SK-N-SH (cell line): ENCODE data around the gene CFAP251. TPM values are rescaled to one million over a fixed set of nuclear protein-coding genes. Genes with fewer than 3 reads are reported as not detected.

Experiments used
- CHD2 ChIP-seq: fragments of 150-350 bp; IDR thresholded peaks from 2 replicates; pipeline ENCODE4 v1.6.1; 2018; ENCODE audit warnings: low read length; ENCODE audit not compliant: partially characterized antibody
- EP300 ChIP-seq, 2 experiments: IDR thresholded peaks; 2 replicates each; pipeline versions ENCODE4 v1.4.0 to v1.6.1; 2012; ENCODE audit warnings: borderline replicate concordance in 1 of 2, low read depth in 1 of 2, low read length in 1 of 2
- EZH2phosphoT487 ChIP-seq: fragments of 200-600 bp; sonication (generic); IDR thresholded peaks from 2 replicates; pipeline ENCODE4 v1.6.1; 2017; ENCODE audit warnings: low read depth, mixed run types, mild to moderate bottlenecking, antibody characterized with exemption, moderate library complexity, borderline replicate concordance
- FOSL2 ChIP-seq: IDR thresholded peaks from 2 replicates; pipeline ENCODE4 v1.4.0; 2012; ENCODE audit warnings: low read depth, mild to moderate bottlenecking, moderate library complexity, borderline replicate concordance
- FOXJ3 ChIP-seq: sonication (generic); formaldehyde crosslinking; IDR thresholded peaks from 2 replicates; pipeline ENCODE4 v1.5.1; 2020; ENCODE audit warnings: mild to moderate bottlenecking, missing genetic modification reagents
- JUND ChIP-seq: IDR thresholded peaks from 2 replicates; pipeline ENCODE4 v1.4.0; 2012
- MXI1 ChIP-seq: IDR thresholded peaks from 2 replicates; pipeline ENCODE4 v1.6.1; 2012; ENCODE audit warnings: mild to moderate bottlenecking, low read depth, low read length, improper control_type of control experiment
- NRF1 ChIP-seq: IDR thresholded peaks from 2 replicates; pipeline ENCODE4 v1.6.1; 2012; ENCODE audit warnings: low read depth, mild to moderate bottlenecking, low read length
- SIN3A ChIP-seq: IDR thresholded peaks from 2 replicates; pipeline ENCODE4 v1.6.1; 2012; ENCODE audit warnings: low read depth, mild to moderate bottlenecking, low read length, moderate library complexity, borderline replicate concordance
- TCF12 ChIP-seq: IDR thresholded peaks from 2 replicates; pipeline ENCODE4 v1.4.0; 2012
- TEAD4 ChIP-seq: IDR thresholded peaks from 2 replicates; pipeline ENCODE4 v1.4.0; 2012; ENCODE audit warnings: mild to moderate bottlenecking, borderline replicate concordance; ENCODE audit not compliant: insufficient read depth
- YY1 ChIP-seq: IDR thresholded peaks from 2 replicates; pipeline ENCODE4 v1.4.0; 2012; ENCODE audit warnings: low read depth, mild to moderate bottlenecking
- polyA plus RNA-seq, 3 experiments: library from polyadenylated mRNA; depleted of rRNA; stranded (reverse); fragments of >200 nt; gene quantifications; 2 replicates each; pipeline ENCODE4 v1.2.3, GENCODE V29; 2012
- TF ChIP-seq, protein P1 (sequence below): IDR thresholded peaks from 2 replicates; pipeline ENCODE4 v1.6.1; 2012; ENCODE audit warnings: mild to moderate bottlenecking, low read depth, low read length, moderate library complexity
- TF ChIP-seq, protein P2 (sequence below): IDR thresholded peaks from 2 replicates; pipeline ENCODE4; 2012
- TF ChIP-seq, protein P3 (sequence below): fragments of 200-600 bp; sonication (generic); IDR thresholded peaks from 2 replicates; pipeline ENCODE4 v1.6.1; 2017; ENCODE audit warnings: antibody characterized with exemption, mild to moderate bottlenecking, moderate library complexity
- TF ChIP-seq, protein P4 (sequence below): IDR thresholded peaks from 2 replicates; pipeline ENCODE4 v1.4.0; 2012; ENCODE audit warnings: low read depth, borderline replicate concordance
- TF ChIP-seq, protein P5 (sequence below): IDR thresholded peaks from 2 replicates; pipeline ENCODE4 v1.4.0; 2012; ENCODE audit warnings: low read depth

The CFAP251 gene
- polyA plus RNA-seq, 1 of the 3 experiments (the other 2 are of a cell fraction), result 5.7 TPM

DNA sequence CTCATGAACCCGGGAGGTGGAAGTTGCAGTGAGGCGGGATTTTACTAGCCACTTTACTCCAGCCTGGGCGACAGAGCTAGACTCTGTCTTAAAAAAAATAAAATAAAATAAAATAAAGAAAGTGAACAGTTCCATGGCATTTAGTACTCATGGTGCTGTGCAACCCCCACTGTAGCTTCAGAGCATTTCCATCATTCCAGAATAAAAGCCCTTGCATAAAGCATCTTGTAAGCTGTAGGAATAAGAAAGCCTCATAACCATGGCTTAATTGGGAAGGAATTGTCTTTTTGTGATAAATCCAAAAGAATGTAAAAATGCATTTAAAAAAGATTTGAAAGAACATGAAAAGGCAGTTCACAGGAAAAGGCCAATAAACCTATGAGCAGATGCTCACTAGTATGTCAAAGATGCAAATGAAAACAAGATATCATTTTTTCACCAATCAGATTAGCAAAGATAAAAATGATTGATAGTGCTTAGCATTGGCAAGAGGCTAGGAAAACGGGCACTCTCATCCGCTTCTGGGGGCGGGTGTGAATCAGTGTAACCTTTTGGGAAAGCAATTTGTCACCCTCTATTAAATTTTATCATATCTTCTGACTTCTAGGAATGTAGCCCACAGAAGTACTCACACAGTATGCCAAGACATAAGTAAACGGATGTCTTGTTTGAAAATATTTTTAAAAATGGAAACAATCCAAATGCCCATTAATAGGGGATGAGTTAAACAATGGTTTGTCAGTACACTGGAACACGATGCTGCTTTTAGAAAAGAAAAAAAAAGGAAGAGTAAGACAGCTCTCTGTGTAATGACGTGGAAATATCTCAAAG lies 46.6 kb downstream of the CFAP251 start (continued):
- TF ChIP-seq, protein P1, sequence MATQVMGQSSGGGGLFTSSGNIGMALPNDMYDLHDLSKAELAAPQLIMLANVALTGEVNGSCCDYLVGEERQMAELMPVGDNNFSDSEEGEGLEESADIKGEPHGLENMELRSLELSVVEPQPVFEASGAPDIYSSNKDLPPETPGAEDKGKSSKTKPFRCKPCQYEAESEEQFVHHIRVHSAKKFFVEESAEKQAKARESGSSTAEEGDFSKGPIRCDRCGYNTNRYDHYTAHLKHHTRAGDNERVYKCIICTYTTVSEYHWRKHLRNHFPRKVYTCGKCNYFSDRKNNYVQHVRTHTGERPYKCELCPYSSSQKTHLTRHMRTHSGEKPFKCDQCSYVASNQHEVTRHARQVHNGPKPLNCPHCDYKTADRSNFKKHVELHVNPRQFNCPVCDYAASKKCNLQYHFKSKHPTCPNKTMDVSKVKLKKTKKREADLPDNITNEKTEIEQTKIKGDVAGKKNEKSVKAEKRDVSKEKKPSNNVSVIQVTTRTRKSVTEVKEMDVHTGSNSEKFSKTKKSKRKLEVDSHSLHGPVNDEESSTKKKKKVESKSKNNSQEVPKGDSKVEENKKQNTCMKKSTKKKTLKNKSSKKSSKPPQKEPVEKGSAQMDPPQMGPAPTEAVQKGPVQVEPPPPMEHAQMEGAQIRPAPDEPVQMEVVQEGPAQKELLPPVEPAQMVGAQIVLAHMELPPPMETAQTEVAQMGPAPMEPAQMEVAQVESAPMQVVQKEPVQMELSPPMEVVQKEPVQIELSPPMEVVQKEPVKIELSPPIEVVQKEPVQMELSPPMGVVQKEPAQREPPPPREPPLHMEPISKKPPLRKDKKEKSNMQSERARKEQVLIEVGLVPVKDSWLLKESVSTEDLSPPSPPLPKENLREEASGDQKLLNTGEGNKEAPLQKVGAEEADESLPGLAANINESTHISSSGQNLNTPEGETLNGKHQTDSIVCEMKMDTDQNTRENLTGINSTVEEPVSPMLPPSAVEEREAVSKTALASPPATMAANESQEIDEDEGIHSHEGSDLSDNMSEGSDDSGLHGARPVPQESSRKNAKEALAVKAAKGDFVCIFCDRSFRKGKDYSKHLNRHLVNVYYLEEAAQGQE, result peak; percentile 80
- TF ChIP-seq JUND (peak; percentile 98), NRF1 (no peak), TCF12 (peak; percentile 100), CHD2 (no peak), SIN3A (peak; percentile 95), YY1 (0 out of 2 replicates have a peak, but pooled peaks have one; percentile 50), FOXJ3 (CRISPR knock-in tag) (no peak), EZH2phosphoT487 (no peak), FOSL2 (peak; percentile 88), EP300 (IDR thresholded peaks at IDR 0.05; ENCODE audit: borderline replicate concordance in 1 of 2, low read depth in 1 of 2, low read length in 1 of 2) (peak; percentile 76 to 100), MXI1 (no peak), TEAD4 (peak; percentile 100)
- TF ChIP-seq, protein P2, sequence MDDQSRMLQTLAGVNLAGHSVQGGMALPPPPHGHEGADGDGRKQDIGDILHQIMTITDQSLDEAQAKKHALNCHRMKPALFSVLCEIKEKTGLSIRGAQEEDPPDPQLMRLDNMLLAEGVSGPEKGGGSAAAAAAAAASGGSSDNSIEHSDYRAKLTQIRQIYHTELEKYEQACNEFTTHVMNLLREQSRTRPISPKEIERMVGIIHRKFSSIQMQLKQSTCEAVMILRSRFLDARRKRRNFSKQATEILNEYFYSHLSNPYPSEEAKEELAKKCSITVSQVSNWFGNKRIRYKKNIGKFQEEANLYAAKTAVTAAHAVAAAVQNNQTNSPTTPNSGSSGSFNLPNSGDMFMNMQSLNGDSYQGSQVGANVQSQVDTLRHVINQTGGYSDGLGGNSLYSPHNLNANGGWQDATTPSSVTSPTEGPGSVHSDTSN, result peak; percentile 99
- TF ChIP-seq, protein P3, sequence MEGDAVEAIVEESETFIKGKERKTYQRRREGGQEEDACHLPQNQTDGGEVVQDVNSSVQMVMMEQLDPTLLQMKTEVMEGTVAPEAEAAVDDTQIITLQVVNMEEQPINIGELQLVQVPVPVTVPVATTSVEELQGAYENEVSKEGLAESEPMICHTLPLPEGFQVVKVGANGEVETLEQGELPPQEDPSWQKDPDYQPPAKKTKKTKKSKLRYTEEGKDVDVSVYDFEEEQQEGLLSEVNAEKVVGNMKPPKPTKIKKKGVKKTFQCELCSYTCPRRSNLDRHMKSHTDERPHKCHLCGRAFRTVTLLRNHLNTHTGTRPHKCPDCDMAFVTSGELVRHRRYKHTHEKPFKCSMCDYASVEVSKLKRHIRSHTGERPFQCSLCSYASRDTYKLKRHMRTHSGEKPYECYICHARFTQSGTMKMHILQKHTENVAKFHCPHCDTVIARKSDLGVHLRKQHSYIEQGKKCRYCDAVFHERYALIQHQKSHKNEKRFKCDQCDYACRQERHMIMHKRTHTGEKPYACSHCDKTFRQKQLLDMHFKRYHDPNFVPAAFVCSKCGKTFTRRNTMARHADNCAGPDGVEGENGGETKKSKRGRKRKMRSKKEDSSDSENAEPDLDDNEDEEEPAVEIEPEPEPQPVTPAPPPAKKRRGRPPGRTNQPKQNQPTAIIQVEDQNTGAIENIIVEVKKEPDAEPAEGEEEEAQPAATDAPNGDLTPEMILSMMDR, result no peak
- TF ChIP-seq, protein P4, sequence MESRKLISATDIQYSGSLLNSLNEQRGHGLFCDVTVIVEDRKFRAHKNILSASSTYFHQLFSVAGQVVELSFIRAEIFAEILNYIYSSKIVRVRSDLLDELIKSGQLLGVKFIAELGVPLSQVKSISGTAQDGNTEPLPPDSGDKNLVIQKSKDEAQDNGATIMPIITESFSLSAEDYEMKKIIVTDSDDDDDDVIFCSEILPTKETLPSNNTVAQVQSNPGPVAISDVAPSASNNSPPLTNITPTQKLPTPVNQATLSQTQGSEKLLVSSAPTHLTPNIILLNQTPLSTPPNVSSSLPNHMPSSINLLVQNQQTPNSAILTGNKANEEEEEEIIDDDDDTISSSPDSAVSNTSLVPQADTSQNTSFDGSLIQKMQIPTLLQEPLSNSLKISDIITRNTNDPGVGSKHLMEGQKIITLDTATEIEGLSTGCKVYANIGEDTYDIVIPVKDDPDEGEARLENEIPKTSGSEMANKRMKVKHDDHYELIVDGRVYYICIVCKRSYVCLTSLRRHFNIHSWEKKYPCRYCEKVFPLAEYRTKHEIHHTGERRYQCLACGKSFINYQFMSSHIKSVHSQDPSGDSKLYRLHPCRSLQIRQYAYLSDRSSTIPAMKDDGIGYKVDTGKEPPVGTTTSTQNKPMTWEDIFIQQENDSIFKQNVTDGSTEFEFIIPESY, result peak; percentile 93
- TF ChIP-seq, protein P5, sequence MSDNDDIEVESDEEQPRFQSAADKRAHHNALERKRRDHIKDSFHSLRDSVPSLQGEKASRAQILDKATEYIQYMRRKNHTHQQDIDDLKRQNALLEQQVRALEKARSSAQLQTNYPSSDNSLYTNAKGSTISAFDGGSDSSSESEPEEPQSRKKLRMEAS, result peak; percentile 55
